Stimulated activated naive CD8-positive, alpha-beta T cell treated with anti-CD3 and anti-CD28 coated beads, Interleukin-15, Interleukin-2, amounts not matched to agents 100 ng/mL and 50 ng/mL, for 24 hours (primary cell): ENCODE measurements around the gene ZNF865.
"Not testable (repeated sequence)": the region's sequence is repeated elsewhere in the genome, so short reads cannot be mapped to it uniquely, and the experiment has no call there.

Experiments used
- H3K27ac Mint-ChIP-seq: one replicate; pipeline ENCODE4 v1.8.0; 2021; ENCODE audit warnings: mild to moderate bottlenecking, mixed read lengths
- H3K27me3 Mint-ChIP-seq: one replicate; pipeline ENCODE4 v1.8.0; 2021; ENCODE audit warnings: mixed read lengths
- H3K36me3 Mint-ChIP-seq: one replicate; pipeline ENCODE4 v1.8.0; 2021; ENCODE audit warnings: low read depth, mixed read lengths
- H3K4me1 Mint-ChIP-seq: one replicate; pipeline ENCODE4 v1.8.0; 2021; ENCODE audit warnings: low read depth, mixed read lengths
- H3K4me3 Mint-ChIP-seq: one replicate; pipeline ENCODE4 v1.8.0; 2021; ENCODE audit warnings: mild to moderate bottlenecking, mixed read lengths
- H3K9me3 Mint-ChIP-seq: one replicate; pipeline ENCODE4 v1.8.0; 2021; ENCODE audit warnings: mixed read lengths

ZNF865 gene

DNA sequence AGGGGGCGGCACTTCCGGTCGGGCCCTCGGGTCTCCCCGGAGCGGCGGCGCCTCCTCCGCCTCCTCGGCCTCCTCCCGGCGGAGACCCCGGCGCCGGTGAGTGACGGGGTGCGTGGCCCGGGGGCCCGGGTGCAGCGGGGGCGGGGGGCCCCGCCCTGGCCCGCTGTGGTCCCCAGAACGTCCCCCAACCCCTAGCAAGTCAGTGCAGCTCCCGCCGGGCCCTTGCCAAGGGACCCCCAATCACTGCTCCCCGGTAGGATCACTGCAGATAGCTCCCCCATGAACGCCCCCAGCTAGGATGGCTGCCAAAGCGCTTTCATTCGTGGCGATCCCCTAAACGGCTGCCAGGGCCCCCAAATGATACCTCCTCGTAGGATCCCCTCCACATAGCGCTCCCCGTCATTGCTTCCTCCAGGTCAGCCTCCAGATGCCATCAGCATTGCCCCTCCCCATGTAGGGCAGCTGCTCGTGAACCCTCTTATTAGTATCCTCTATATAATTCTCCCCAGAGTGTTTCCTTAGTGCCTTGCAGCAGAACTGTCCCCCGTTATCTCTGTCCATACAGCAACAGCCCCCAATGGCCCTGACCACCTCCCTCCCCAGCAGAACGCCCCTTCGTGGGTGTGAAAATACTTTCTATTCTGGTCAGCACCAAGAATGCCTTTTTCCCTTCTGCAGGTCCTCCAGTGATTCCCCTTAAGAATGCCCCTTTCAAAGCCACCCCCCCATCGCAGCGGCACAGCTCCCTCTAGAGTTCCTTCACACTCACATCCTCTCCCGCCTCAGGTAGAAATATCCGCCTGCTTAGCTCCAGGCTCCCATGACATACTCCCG lies at the start of gene ZNF865:
Gene ZNF865 (plus strand): TSS at position 11 of the 834 bp plus-strand sequence. CDS start 7,972 bp downstream, outside the sequence.
- Mint-ChIP-seq H3K4me3 (peak within 1 kb of the TSS; percentile 95), H3K4me1 (peaks cover 64% of the 10 kb centered on the region), H3K36me3 (peaks cover 36% of the 10 kb centered on the region), H3K27ac (peak within 1 kb of the TSS; percentile 98), H3K9me3 (no peaks in the 10 kb centered on the region), H3K27me3 (no peaks in the 10 kb centered on the region)

DNA sequence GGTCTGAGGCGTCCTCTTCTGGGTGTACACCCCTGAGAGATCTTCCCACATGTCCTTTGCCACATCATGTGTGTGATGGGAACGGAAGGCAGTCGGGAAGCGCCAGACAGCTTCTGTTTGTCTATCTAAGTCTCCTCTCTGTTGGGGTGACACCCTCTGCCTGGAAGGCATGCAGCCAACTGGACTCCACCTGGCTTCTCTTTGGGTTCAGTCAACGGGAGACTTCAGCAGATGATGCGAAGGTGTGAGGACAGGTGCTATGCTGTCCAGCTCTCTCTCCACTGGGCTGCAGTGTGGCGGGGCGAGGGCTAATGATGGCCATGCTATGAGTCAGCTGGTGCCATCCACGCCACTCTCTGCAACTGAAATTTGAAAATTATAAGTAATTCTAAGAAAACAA lies 45.8 kb upstream of the ZNF865 start:
- no peaks in the 10 kb centered on the region for H3K4me1 Mint-ChIP-seq
- H3K36me3 Mint-ChIP-seq = no peaks in the 10 kb centered on the region
- peaks cover 4% of the 10 kb centered on the region for H3K27me3 Mint-ChIP-seq
- no peaks in the 10 kb centered on the region for H3K9me3 Mint-ChIP-seq
- no peak overlapping the region for H3K27ac Mint-ChIP-seq
- H3K4me3 Mint-ChIP-seq = no peak overlapping the region

GRCh38 chr19:55563261-55563690 lies 42.2 kb upstream of the ZNF865 start:
- Mint-ChIP-seq H3K27ac (no peak overlapping the region), H3K27me3 (peaks cover 10% of the 10 kb centered on the region), H3K36me3 (no peaks in the 10 kb centered on the region), H3K4me1 (no peaks in the 10 kb centered on the region), H3K4me3 (no peak overlapping the region), H3K9me3 (no peaks in the 10 kb centered on the region)

GRCh38 chr19:55566823-55567222 lies 38.6 kb upstream of the ZNF865 start:
- Mint-ChIP-seq H3K27ac (no peak overlapping the region), H3K4me3 (no peak overlapping the region), H3K4me1 (no peaks in the 10 kb centered on the region), H3K27me3 (peaks cover 6% of the 10 kb centered on the region), H3K9me3 (no peaks in the 10 kb centered on the region), H3K36me3 (no peaks in the 10 kb centered on the region)

DNA sequence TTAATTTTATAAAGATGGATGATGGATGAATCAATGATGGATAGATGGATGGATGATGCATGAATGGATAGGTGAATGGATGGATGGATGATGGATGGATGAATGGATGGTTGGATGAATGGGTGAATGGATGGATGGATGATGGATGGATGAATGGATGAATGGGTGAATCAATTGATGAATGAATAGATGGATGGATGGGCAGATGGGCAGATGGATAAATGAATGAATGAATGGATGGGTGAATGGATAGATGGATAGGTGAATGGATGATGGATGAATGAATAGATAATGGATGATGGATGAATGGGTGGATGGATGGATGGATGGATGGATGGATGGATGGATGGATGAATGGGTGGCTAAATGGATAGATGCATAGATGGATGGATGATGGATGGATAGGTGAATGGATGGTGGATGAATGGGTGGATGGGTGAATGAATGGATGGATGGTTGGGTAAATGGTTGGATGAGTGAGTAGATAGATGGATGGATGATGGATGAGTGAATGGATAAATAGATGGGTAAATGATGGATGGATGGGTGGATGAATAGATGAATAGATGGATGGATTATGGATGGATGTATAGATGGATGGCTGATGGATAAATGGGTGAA lies 37.6 kb upstream of the ZNF865 start:
- peaks cover 6% of the 10 kb centered on the region for H3K27me3 Mint-ChIP-seq
- no peaks in the 10 kb centered on the region for H3K9me3 Mint-ChIP-seq
- H3K4me1 Mint-ChIP-seq = no peaks in the 10 kb centered on the region
- no peaks in the 10 kb centered on the region for H3K36me3 Mint-ChIP-seq
- no peak overlapping the region for H3K4me3 Mint-ChIP-seq
- no peak overlapping the region for H3K27ac Mint-ChIP-seq

DNA sequence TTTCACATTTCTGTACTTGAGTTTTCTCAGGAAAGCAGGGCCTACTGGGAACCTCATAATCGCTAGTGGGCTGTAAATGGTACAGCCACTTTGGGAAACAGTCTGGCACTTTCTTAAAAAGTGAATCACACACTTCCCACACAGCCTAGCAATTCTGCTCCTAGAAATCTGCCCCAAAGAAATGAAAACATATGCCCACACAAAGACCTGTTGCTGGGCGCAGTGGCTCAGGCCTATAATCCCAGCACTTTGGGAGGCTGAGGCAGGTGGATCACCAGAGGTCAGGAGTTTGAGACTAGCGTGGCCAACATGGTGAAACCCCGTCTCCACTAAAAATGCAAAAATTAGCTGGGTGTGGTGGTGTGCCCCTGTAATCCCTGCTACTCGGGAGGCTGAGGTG lies 36.0 kb upstream of the ZNF865 start:
- not testable (repeated sequence) for H3K4me1 Mint-ChIP-seq, H3K4me3 Mint-ChIP-seq, H3K27ac Mint-ChIP-seq, H3K27me3 Mint-ChIP-seq, H3K9me3 Mint-ChIP-seq, H3K36me3 Mint-ChIP-seq

DNA sequence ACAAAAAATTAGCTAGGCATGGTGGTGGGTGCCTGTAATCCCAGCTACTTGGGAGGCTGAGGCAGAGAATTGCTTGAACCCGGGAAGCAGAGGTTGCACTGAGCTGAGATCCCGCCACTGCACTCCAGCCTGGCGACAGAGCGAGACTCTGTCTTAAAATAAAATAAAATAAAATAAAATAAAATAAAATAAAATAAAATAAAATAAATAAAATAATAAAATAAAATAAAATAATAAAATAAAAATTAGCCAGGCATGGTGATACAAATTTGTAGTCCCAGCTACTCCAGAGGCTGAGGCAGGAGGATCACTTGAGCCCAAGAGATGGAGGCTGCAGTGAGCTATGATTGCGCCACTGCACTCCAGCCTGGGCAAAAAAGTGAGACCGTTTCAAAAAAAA lies 31.5 kb upstream of the ZNF865 start:
- not testable (repeated sequence) for H3K4me1 Mint-ChIP-seq, H3K9me3 Mint-ChIP-seq, H3K4me3 Mint-ChIP-seq, H3K27me3 Mint-ChIP-seq, H3K27ac Mint-ChIP-seq
- peaks cover 10% of the 10 kb centered on the region for H3K36me3 Mint-ChIP-seq

DNA sequence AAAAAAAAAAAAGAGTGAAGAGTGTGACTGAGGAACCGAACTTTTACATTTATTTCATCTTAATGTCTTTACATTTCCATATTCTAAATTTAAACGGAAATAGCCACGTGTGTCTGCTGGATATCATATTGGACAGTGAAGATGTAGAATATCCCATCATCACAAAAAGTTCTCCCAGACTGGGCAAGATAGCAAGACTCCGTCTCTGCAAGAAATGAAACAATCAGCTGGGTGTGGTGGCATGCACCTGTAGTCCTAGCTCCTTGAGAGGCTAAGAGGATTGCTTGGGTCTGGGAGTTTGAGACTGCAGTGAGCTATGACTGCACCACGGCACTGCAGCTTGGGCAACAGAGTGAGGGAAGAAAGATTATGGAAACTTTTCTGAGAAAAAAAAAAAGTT lies 28.7 kb upstream of the ZNF865 start:
- Mint-ChIP-seq H3K4me3 (no peak overlapping the region), H3K9me3 (no peaks in the 10 kb centered on the region), H3K4me1 (peaks cover 16% of the 10 kb centered on the region), H3K27ac (peak overlapping the region; percentile 28), H3K36me3 (peaks cover 15% of the 10 kb centered on the region), H3K27me3 (no peaks in the 10 kb centered on the region)

- Mint-ChIP-seq H3K27me3 (no peaks in the 10 kb centered on the region), H3K27ac (no peak overlapping the region), H3K9me3 (no peaks in the 10 kb centered on the region), H3K4me3 (no peak overlapping the region), H3K4me1 (peaks cover 22% of the 10 kb centered on the region), H3K36me3 (peaks cover 15% of the 10 kb centered on the region)
Measured at GRCh38 chr19:55578031-55578760, 27.3 kb upstream of the ZNF865 start.

DNA sequence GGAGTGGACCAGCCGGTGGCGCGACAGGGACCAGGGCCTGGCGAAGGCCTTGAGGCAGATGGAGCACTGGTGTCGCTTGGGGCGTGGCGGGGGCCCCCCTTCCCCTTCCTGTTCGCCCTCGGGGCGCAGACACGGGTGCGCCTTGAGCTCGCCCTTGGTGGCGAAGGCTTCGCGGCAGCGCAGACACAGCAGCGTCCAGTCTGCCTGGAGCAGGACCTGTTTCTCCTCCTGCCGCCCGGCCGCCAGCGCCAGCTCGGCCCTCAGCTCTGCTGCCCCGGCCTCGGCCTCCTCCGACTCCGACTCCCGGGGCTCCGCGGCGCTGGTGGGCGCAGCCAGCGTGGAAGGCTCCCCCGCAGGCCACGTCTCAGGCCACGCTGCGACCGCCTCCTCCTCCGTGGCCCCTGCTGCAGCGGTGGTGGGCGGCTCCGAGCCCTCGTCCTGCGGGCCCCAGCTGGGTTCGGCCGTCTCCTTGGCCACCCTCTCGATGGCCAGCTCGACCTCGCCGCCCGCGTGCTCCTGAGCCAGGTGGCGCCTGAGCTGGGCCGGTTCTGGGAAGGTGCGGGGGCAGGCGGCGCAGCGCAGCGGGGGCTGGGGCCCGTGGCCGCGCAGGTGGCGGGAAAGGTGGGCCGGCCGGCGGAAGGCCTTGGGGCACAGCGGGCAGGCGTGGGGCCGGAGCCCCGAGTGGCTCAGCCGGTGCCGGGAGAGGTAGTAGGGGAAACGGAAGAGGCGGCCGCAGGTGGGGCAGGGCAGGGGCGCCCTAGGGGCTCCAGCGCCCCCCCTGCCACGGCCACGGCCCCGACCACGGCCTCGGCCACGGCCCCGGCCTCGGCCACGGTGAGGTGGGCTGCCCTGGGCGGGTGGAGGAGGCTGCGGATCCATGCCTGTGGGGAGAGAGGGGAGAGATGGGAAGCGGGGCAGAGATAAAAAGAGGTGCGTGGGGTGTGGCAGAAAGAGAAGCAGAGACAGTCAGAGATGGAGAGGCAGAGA lies 26.4 kb upstream of the ZNF865 start:
- Mint-ChIP-seq H3K27me3 (no peaks in the 10 kb centered on the region), H3K9me3 (no peaks in the 10 kb centered on the region), H3K27ac (peak overlapping the region; percentile 92), H3K36me3 (peaks cover 15% of the 10 kb centered on the region), H3K4me3 (peak overlapping the region; percentile 95), H3K4me1 (peaks cover 22% of the 10 kb centered on the region)

DNA sequence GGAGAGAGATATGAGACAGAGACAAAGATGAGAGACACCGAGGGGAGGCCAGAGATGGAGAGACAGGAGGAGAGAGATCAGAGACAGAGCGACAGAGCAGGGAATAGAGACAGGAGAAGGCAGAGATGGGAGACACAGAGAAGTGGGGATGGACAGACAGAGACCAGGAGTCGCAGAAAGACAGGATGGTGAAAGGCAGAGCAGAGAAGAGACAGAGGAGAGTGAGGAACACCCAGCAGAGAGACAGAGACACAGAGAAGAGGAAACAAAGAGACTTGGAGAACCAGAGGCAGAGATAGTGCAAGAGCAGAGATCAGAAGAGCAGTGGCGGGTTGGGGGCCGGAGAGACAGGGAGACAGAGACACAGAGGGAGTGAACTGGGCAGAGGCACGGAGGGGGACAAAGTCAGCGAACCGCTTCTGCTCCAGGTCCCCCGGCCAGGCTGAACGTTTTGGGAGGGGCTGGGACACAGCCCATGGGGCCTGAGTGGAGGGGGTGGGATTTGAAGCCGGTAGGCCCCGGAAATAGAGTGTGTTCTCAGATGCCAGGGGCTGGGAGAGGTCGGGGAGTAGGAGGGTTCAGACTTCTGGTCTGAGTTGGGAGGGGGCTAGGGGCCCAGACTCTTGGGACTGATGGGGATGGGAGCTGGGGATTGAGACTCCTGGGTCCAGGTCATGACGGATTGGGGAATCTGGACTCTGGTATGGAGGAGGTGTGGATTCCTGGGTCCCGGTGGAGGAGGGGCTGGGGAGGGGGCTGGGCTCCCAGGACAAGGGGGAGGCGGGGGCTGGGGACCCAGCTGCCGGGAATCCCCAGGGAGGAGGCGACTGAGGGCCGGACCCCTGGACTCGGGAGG lies 25.5 kb upstream of the ZNF865 start:
- no peaks in the 10 kb centered on the region for H3K27me3 Mint-ChIP-seq
- peaks cover 15% of the 10 kb centered on the region for H3K36me3 Mint-ChIP-seq
- peak overlapping the region; percentile 95 for H3K4me3 Mint-ChIP-seq
- H3K4me1 Mint-ChIP-seq = peaks cover 22% of the 10 kb centered on the region
- peak overlapping the region; percentile 92 for H3K27ac Mint-ChIP-seq
- no peaks in the 10 kb centered on the region for H3K9me3 Mint-ChIP-seq

- Mint-ChIP-seq H3K36me3 (peaks cover 15% of the 10 kb centered on the region), H3K9me3 (no peaks in the 10 kb centered on the region), H3K4me3 (peak within 1 kb of the TSS; percentile 95), H3K27ac (peak within 1 kb of the TSS; percentile 92), H3K4me1 (peaks cover 28% of the 10 kb centered on the region), H3K27me3 (no peaks in the 10 kb centered on the region)
Measured at GRCh38 chr19:55580628-55581144, 24.8 kb upstream of the ZNF865 start, which contains the start of gene ZNF579. Gene ZNF579, minus strand, starts transcription at chr19:55580848. Its CDS starts 1,209 bp downstream, at chr19:55579639.

- H3K4me3 Mint-ChIP-seq = peak overlapping the region; percentile 95
- no peaks in the 10 kb centered on the region for H3K27me3 Mint-ChIP-seq
- H3K27ac Mint-ChIP-seq = peak overlapping the region; percentile 76
- peaks cover 34% of the 10 kb centered on the region for H3K4me1 Mint-ChIP-seq
- peaks cover 15% of the 10 kb centered on the region for H3K36me3 Mint-ChIP-seq
- no peaks in the 10 kb centered on the region for H3K9me3 Mint-ChIP-seq
Measured at GRCh38 chr19:55581145-55581822, 24.2 kb upstream of the ZNF865 start.
